Endometrial microvascular endothelial cells (primary cell): ENCODE data around the gene DYRK4. TPM values are rescaled to one million over a fixed set of nuclear protein-coding genes. Genes with fewer than 3 reads are reported as not detected.

Experiments
- in situ Hi-C: cut with HindIII; loops from 2 replicates; pipeline ENCODE4 v1.10.0; 2017; ENCODE audit warnings: low sequenced_read_pairs, low pct_unique_long_range_greater_than_20kb; ENCODE audit errors: inconsistent ontology term
- total RNA-seq: library from RNA; depleted of rRNA; stranded (reverse); fragments of >200 nt; gene quantifications from one replicate; pipeline ENCODE4 v1.2.3, GENCODE V29; 2015; ENCODE audit errors: inconsistent ontology term

Gene DYRK4
- total RNA-seq, 1 donor from 2014 or later = 25.2 TPM

GRCh38 chr12:4603421-4603820 is 41.4 kb downstream of the DYRK4 start:
- in situ Hi-C loops = no loop called here

GRCh38 chr12:4603946-4604345 is 41.9 kb downstream of the DYRK4 start:
- in situ Hi-C loops = no loop called here

- in situ Hi-C loops = no loop called here
Observed at GRCh38 chr12:4604684-4605193, 42.7 kb downstream of the DYRK4 start.

DNA sequence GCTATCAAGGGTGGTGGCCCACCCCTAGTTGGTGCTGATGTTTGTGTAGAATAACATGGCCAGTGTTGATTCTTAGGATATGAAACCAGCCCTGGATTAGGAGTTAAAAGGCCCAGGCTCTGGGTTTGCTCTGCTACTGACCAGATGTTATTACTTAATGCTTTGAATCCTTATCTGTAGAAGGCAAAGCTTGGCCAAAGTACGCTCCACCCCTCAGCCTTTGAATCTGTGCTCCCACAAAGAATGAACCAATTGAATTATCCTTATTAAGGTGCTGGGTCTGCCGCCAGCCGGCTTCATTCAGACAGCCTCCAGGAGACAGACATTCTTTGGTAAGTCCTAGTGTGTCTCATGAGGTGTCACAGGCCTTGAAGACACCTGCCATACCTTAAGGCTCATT is 45.0 kb downstream of the DYRK4 start:
- in situ Hi-C loops = no loop called here

GRCh38 chr12:4609071-4609470 is 47.1 kb downstream of the DYRK4 start:
- in situ Hi-C loops = no loop called here

GRCh38 chr12:4610481-4610880 is 48.5 kb downstream of the DYRK4 start:
- in situ Hi-C loops = no loop called here

DNA sequence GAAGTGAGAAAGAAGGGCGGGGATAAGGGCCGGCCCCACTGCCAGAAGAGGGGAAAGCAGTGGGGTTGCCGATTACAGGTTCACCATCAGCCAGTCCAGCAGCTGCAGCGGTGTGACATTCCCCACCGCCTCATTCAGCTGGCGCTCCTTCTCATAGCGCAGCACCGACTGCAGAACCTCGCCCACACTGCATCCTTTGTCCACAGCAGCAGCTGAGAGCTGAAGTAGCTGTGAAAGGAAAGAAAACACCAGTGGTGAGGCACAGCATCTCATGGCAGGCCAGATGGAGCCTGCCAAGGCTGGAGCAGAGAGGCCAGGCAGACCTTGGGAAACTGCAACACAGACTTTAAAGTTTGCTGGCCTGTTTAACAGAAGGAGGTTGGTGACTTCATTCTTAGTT is 53.7 kb downstream of the DYRK4 start:
- in situ Hi-C loops = no loop called here

DNA sequence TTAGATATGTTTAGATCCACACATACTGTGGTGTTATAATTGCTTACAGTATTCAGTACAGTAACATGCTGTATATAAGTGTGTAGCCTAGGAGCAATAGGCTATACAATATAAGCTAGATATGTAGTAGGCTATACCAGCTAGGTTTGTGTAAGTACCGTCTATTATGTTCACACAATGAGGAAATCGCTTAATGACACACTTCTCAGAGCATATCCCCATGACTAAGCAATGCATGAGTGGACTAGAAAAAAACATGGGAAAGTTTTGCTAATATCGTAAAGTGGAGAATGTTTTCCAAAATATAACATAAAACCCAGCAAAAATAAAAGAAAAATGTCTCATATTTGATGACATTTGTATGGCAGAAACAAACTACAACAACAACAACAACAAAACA is 59.5 kb downstream of the DYRK4 start:
- in situ Hi-C loops = no loop called here

- in situ Hi-C loops = no loop called here
Observed at GRCh38 chr12:4626543-4626942, 64.5 kb downstream of the DYRK4 start.

GRCh38 chr12:4628406-4628805 is 66.4 kb downstream of the DYRK4 start:
- in situ Hi-C loops = no loop called here

DNA sequence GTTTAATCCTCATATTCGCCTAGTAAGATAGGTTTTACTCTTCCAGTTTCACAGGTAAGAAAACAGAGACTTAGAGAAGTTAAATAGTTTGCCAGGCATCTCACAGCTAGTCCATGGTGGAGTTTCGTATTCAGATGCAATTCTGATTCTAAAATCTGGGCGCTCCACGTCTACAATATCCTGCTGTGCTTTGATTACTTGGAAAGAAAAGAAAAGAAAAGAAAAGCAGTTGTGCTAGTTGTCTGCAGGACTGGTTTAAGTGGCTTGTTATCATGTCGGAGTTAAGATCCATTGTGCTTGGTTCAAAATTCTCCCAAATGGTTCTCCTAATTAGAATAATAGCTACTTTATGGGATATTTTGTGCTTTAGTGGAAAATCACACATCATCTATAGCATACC is 68.3 kb downstream of the DYRK4 start:
- in situ Hi-C loops = no loop called here

DNA sequence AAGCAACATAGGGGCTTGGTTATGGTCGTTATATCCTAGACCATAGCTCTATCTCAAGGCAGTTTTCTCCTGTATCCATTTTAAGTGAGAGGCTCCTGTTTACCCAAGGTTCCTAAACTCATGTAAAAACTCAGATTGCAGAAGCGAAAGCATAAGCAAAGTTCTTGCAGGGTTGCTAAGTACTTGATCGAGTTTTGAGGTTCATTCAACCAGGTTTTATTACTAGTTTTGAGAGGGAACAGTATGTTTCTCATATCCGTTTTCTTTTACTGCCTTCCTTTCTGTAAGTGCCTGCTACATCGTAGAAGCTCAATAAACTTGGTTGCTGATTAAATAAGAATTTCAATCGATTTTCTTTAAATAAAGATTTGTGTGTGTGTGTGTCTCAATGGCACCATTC is 81.7 kb downstream of the DYRK4 start:
- in situ Hi-C loops = no loop called here

- in situ Hi-C loops = no loop called here
Observed at GRCh38 chr12:4645023-4645422, 83.0 kb downstream of the DYRK4 start.

GRCh38 chr12:4648104-4648500 is 86.1 kb downstream of the DYRK4 start:
- in situ Hi-C loops = no loop called here

DNA sequence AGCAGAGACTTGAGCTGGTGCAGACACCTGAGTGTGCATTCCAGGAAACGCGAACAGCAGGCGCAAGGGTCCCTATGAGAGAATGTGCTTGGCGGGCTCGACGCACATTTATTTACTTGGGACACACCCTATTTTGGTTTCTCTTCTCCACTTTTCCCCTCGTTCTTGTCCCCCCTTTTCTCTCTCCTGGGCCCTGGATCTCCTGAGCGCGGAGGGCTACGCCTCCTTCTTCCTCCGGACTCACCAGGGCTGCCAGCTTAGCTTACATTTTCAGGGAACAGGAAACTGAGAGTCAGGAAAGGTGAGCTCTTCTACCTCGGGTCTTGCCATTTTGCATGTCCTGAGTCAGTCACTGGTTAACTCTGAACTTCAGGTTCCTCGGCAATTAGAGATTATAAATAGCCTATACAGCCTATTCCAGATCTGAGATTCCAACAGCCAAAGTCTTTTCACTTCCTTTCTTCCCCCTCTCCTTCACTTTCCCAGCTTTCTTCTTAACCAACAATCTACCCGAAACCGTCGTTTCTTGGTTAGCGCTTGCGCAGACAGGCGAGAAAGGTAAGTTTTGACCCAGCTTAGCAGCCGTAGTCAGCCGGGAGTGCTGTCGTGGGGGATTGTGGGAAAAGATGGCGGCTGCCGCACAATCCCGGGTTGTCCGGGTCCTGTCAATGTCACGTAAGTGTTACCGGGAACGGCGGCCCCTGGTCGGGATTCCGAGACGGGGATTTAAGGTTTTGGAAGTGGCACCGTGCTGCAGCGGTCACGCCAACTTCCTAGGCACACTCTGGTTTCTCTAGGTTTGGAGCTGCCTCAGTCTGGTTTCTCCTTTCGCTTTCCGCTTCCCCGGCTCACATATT is 86.7 kb downstream of the DYRK4 start, which contains the start of the genes AKAP3 and NDUFA9:
TSS of gene AKAP3 (minus strand) at position 551 of the 857 bp plus-strand sequence. CDS start 10,855 bp downstream, outside the sequence.
TSS of gene NDUFA9 (plus strand) at position 614 of the 857 bp plus-strand sequence. CDS start at position 627, 13 bp downstream.
- in situ Hi-C loops = no loop called here

- in situ Hi-C loops = no loop called here
Observed at GRCh38 chr12:4649358-4649661, 87.3 kb downstream of the DYRK4 start.

DNA sequence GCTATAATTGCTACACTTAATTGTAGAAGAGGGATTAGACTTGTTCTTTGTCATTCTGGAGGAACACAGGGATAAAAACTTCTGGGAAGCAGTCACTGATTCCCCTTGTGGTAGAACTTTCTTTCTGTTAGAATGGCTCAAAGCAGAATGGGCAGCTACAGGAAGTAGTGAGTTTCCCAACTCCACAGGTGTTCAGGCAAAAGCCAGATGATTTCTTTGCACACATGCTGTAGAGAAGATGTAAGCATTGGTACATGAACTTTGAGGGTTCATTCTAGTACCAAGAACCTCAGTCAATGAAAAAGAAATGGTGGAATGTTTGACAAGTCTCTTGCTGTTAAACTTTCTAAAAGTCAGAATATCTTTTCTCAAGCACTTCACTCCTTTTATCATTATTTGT is 91.2 kb downstream of the DYRK4 start:
- in situ Hi-C loops = no loop called here

DNA sequence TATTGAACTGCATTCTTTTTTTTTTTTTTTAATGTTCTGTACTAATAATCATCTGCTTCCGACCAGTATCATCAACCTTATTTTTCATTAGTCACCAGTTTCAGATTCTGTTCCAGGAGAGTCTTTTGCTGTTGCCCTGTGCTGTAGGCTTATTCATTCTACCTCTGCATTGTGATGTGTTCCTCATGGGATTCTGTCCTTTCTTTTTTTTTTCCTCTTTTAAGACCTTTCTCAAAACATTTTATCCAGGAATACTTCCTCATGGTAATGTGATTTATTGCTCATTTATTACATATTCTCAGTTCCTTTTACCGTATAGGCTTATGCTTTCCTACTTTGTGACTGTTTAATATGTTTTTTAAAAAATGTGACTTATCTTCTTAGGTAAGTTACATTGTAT is 91.7 kb downstream of the DYRK4 start:
- in situ Hi-C loops = no loop called here
